OCI-LY7 (cell line): ENCODE data around the gene CNPY2. TPM values are rescaled to one million over a fixed set of nuclear protein-coding genes. Genes with fewer than 3 reads are reported as not detected.

ENCODE experiments used
- BruUV-seq: library from RNA; stranded (reverse); fragments of 400-500 nt; replicated peaks from 2 replicates; lab custom pipeline; 2021; lab: Mats Ljungman, UMichigan
- CTCF ChIA-PET: fragments of 300-600 bp; sonication (Branson Sonifier 250); formaldehyde crosslinking; loops from one replicate; lab custom pipeline; 2022; ENCODE audit warnings: antibody characterized with exemption; ENCODE audit not compliant: unreplicated experiment; lab: Charles Lee
- POLR2A ChIA-PET: fragments of 300-600 bp; sonication (Branson Sonifier 250); formaldehyde crosslinking; loops from one replicate; lab custom pipeline; 2022; ENCODE audit warnings: antibody characterized with exemption; lab: Charles Lee
- DNase-seq: peaks from one replicate; pipeline ENCODE4 v3.0.0-alpha.2; 2015; ENCODE audit warnings: low spot score
- H2AFZ ChIP-seq: fragments of 200-600 bp; sonication (generic), shearing (Covaris generic); 2 replicates; pipeline ENCODE4 v1.6.1; 2014; ENCODE audit warnings: mild to moderate bottlenecking, antibody characterized with exemption, low read length, moderate library complexity
- H3K27ac ChIP-seq: fragments of 200-600 bp; sonication (generic); 2 replicates; pipeline ENCODE4 v1.5.1; 2014; ENCODE audit warnings: mixed run types, low read depth, mild to moderate bottlenecking, moderate library complexity, low read length, inconsistent platforms; ENCODE audit not compliant: poor library complexity, severe bottlenecking
- H3K36me3 ChIP-seq: fragments of 200-600 bp; sonication (generic); 2 replicates; pipeline ENCODE4 v1.6.1; 2014; ENCODE audit warnings: mild to moderate bottlenecking, antibody characterized with exemption, low read length, moderate library complexity, mixed read lengths; ENCODE audit not compliant: insufficient read depth
- H3K4me1 ChIP-seq: fragments of 200-600 bp; sonication (generic); 2 replicates; pipeline ENCODE4 v1.5.1; 2014; ENCODE audit warnings: mild to moderate bottlenecking, low read length; ENCODE audit not compliant: insufficient read depth, poor library complexity, severe bottlenecking
- H3K4me2 ChIP-seq: fragments of 200-600 bp; sonication (generic); 2 replicates; pipeline ENCODE4 v1.6.1; 2014; ENCODE audit warnings: mild to moderate bottlenecking, low read length
- H3K4me3 ChIP-seq: fragments of 200-600 bp; sonication (generic); 2 replicates; pipeline ENCODE4 v1.5.1; 2014; ENCODE audit warnings: mild to moderate bottlenecking, low read depth, low read length; ENCODE audit not compliant: poor library complexity, severe bottlenecking
- H3K79me2 ChIP-seq: fragments of 200-600 bp; sonication (generic); 2 replicates; pipeline ENCODE4 v1.6.1; 2016; ENCODE audit warnings: low read depth, mild to moderate bottlenecking, low read length, moderate library complexity, mixed read lengths; ENCODE audit not compliant: insufficient read depth
- H3K9me2 ChIP-seq: fragments of 200-600 bp; sonication (generic); 2 replicates; pipeline ENCODE4 v1.6.1; 2016; ENCODE audit warnings: mild to moderate bottlenecking, low read length, mixed read lengths; ENCODE audit not compliant: insufficient read depth
- H3K9me3 ChIP-seq: fragments of 200-600 bp; sonication (generic); 2 replicates; pipeline ENCODE4 v1.6.1; 2014; ENCODE audit warnings: mild to moderate bottlenecking, mixed run types, low read length, mixed read lengths
- H4K20me1 ChIP-seq: fragments of 200-600 bp; sonication (generic); 2 replicates; pipeline ENCODE4 v1.6.1; 2014; ENCODE audit warnings: mild to moderate bottlenecking, antibody characterized with exemption, low read length, moderate library complexity, mixed read lengths; ENCODE audit not compliant: insufficient read depth
- EZH2phosphoT487 ChIP-seq: fragments of 200-600 bp; sonication (generic); IDR thresholded peaks from 2 replicates; pipeline ENCODE4 v1.6.1; 2018; ENCODE audit warnings: low read depth, borderline replicate concordance, mild to moderate bottlenecking, mixed run types, antibody characterized with exemption, low read length, moderate library complexity, mixed read lengths
- intact Hi-C: fragments of 100-400 bp; cut with micrococcal nuclease; formaldehyde crosslinking; loops from one replicate; pipeline ENCODE4 v1.10.0; 2022; ENCODE audit not compliant: unreplicated experiment
- total RNA-seq, 2 experiments: library from RNA; depleted of rRNA in 1 of 2; stranded (reverse); fragments of >200 nt in 1 of 2; shearing (Covaris generic) in 1 of 2; gene quantifications; 2 replicates each; pipeline ENCODE4 v1.2.3, GENCODE V29; 2014 to 2022
- TF ChIP-seq, protein P1 (sequence below): fragments of 200-600 bp; sonication (generic); conservative IDR thresholded peaks from 2 replicates; pipeline ENCODE4 v1.5.1; 2014; ENCODE audit warnings: mild to moderate bottlenecking, antibody characterized with exemption, low read length, moderate library complexity, mixed read lengths

The CNPY2 gene
- total RNA-seq, 2 experiments from 2014 or later: 75.5 to 85.5 TPM

GRCh38 chr12:56304872-56305590 is 10.8 kb downstream of the CNPY2 start:
- H3K4me1 ChIP-seq: peaks cover 30% of the 10 kb centered on the region
- ChIA-PET CTCF (interaction anchor here (0.6 to 1.5 kb wide), 2 partner anchors 11 to 159 kb away, joined by 4 read pairs; no protein-coding TSS in a partner anchor), POLR2A (interaction anchor here (0.8 to 1.0 kb wide), 2 partner anchors 117 to 155 kb away, joined by 3 read pairs; no protein-coding TSS in a partner anchor)
- TF ChIP-seq EZH2phosphoT487: no peak
- TF ChIP-seq, protein P1, sequence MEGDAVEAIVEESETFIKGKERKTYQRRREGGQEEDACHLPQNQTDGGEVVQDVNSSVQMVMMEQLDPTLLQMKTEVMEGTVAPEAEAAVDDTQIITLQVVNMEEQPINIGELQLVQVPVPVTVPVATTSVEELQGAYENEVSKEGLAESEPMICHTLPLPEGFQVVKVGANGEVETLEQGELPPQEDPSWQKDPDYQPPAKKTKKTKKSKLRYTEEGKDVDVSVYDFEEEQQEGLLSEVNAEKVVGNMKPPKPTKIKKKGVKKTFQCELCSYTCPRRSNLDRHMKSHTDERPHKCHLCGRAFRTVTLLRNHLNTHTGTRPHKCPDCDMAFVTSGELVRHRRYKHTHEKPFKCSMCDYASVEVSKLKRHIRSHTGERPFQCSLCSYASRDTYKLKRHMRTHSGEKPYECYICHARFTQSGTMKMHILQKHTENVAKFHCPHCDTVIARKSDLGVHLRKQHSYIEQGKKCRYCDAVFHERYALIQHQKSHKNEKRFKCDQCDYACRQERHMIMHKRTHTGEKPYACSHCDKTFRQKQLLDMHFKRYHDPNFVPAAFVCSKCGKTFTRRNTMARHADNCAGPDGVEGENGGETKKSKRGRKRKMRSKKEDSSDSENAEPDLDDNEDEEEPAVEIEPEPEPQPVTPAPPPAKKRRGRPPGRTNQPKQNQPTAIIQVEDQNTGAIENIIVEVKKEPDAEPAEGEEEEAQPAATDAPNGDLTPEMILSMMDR: no peak
- peaks cover 50% of the 10 kb centered on the region for H3K36me3 ChIP-seq
- no peak overlapping the region for H3K27ac ChIP-seq
- DNase-seq: no peak
- BruUV-seq: no TSS peak
- H2AFZ ChIP-seq: no peak overlapping the region
- H4K20me1 ChIP-seq: no peaks in the 10 kb centered on the region
- intact Hi-C loops: no loop called here
- H3K4me2 ChIP-seq: no peak overlapping the region
- H3K9me3 ChIP-seq: no peaks in the 10 kb centered on the region
- H3K9me2 ChIP-seq: no peaks in the 10 kb centered on the region
- H3K79me2 ChIP-seq: peaks cover 12% of the 10 kb centered on the region; the same call in 1 of the 2 replicates
- H3K4me3 ChIP-seq: no peak overlapping the region

DNA sequence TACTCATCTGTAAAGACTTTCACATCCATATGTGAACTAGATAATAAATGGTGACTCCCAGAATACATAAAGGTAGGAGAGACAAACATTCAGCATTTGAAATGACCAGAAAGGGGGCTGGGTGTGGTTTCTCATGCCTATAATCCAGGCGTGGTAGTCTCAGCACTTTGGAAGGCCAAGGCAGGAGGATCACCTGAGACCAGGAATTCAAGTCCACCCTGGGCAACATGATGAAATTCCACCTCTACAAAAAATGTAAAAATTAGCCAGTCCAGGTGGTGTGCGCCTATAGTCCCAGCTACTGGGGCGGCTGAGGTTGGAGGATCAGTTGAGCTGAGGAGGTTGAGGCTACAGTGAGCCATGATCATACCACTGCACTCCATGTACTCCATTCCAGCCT is 11.5 kb downstream of the CNPY2 start:
- H3K4me1 ChIP-seq: peaks cover 30% of the 10 kb centered on the region
- intact Hi-C loops: no loop called here
- no peak overlapping the region for H2AFZ ChIP-seq
- 0 out of 2 replicates have a peak, but pooled peaks cover under 1% of the 10 kb centered on the region for H4K20me1 ChIP-seq
- ChIA-PET CTCF (interaction anchor here (1.5 kb wide), 1 partner anchor 160 kb away, joined by 4 read pairs; no protein-coding TSS in a partner anchor), POLR2A (no interaction called here)
- H3K9me3 ChIP-seq: no peaks in the 10 kb centered on the region
- no peaks in the 10 kb centered on the region for H3K9me2 ChIP-seq
- no peak for DNase-seq
- H3K36me3 ChIP-seq: peaks cover 45% of the 10 kb centered on the region; the same call in 1 of the 2 replicates
- H3K27ac ChIP-seq: no peak overlapping the region
- BruUV-seq: no TSS peak
- no peak overlapping the region for H3K4me3 ChIP-seq
- no peak for TF ChIP-seq EZH2phosphoT487
- TF ChIP-seq, protein P1: no peak
- H3K4me2 ChIP-seq: no peak overlapping the region
- peaks cover 18% of the 10 kb centered on the region for H3K79me2 ChIP-seq
